ENCODE measurements around the gene PTPRA. TPM values are rescaled to one million over a fixed set of nuclear protein-coding genes. Genes with fewer than 3 reads are reported as not detected.

The PTPRA gene
- total RNA-seq, 4 donors from 2014 or later: 73.4 to 110 (median 93.1) TPM

- Histone ChIP-seq H3K4me1 (peaks cover 4 to 13% of the 10 kb centered on the region in 2 donors), H3K9me3 (no peaks in the 10 kb centered on the region), H3K27me3 (no peaks in the 10 kb centered on the region), H3K4me3 (replicated peaks in 1 of 3) (no peak overlapping the region), H3K36me3 (no peaks in the 10 kb centered on the region), H3K27ac (no peak overlapping the region)
- intact Hi-C loops (cut with DNase I): no loop called here
- TF ChIP-seq CTCF (IDR thresholded peaks at IDR 0.05) (no peak), POLR2A (IDR thresholded peaks at IDR 0.05) (no peak)
- no peak for DNase-seq
- WGBS, 2 donors: 91% methylated on average over 1 of the region's 1 CpG
These were observed 47.2 kb downstream of the PTPRA start for GRCh38 chr20:2920473-2920872.

GRCh38 chr20:2921506-2921905, 48.2 kb downstream of the PTPRA start:
- 90 to 92% methylated on average over 4 of the region's 4 CpGs for WGBS, 2 donors
- intact Hi-C loops (cut with DNase I): no loop called here

GRCh38 chr20:2922957-2923356, 49.7 kb downstream of the PTPRA start:
- peak; percentile 39 to 54 for DNase-seq
- TF ChIP-seq POLR2A (IDR thresholded peaks at IDR 0.05) (no peak), CTCF (IDR thresholded peaks at IDR 0.05) (no peak)

More at GRCh38 chr20:2921506-2921905, 48.2 kb downstream of the PTPRA start:
- Histone ChIP-seq H3K27me3 (no peaks in the 10 kb centered on the region), H3K4me1 (peaks cover 4 to 13% of the 10 kb centered on the region in 2 donors), H3K9me3 (no peaks in the 10 kb centered on the region), H3K4me3 (replicated peaks in 1 of 3) (no peak overlapping the region), H3K36me3 (no peaks in the 10 kb centered on the region), H3K27ac (no peak overlapping the region)
- TF ChIP-seq POLR2A (IDR thresholded peaks at IDR 0.05) (no peak), CTCF (IDR thresholded peaks at IDR 0.05) (no peak)
- no peak for DNase-seq

GRCh38 chr20:2930538-2930937, 57.3 kb downstream of the PTPRA start:
- TF ChIP-seq CTCF (IDR thresholded peaks at IDR 0.05): no peak
- no peak for TF ChIP-seq POLR2A (IDR thresholded peaks at IDR 0.05)
- Histone ChIP-seq H3K27me3 (no peaks in the 10 kb centered on the region), H3K9me3 (no peaks in the 10 kb centered on the region), H3K36me3 (no peaks in the 10 kb centered on the region), H3K27ac (no peak overlapping the region), H3K4me1 (no peaks in the 10 kb centered on the region), H3K4me3 (replicated peaks in 1 of 3) (no peak overlapping the region)
- no peak for DNase-seq
- 83 to 85% methylated on average over 1 of the region's 1 CpG for WGBS, 2 donors
- intact Hi-C loops (cut with DNase I): no loop called here

More at GRCh38 chr20:2922957-2923356, 49.7 kb downstream of the PTPRA start:
- H3K4me3 ChIP-seq (replicated peaks in 1 of 3): no peak overlapping the region
- peaks cover 4 to 13% of the 10 kb centered on the region in 2 donors for H3K4me1 ChIP-seq
- no peaks in the 10 kb centered on the region for H3K27me3 ChIP-seq
- H3K9me3 ChIP-seq: no peaks in the 10 kb centered on the region
- peak overlapping the region; percentile 48 to 69 (median 68) for H3K27ac ChIP-seq
- no peaks in the 10 kb centered on the region for H3K36me3 ChIP-seq
- intact Hi-C loops (cut with DNase I): no loop called here

- H3K4me1 ChIP-seq: no peaks in the 10 kb centered on the region
- DNase-seq: no peak
- H3K36me3 ChIP-seq: no peaks in the 10 kb centered on the region
- H3K9me3 ChIP-seq: no peaks in the 10 kb centered on the region
- no peak overlapping the region for H3K27ac ChIP-seq
- intact Hi-C loops (cut with DNase I): no loop called here
- TF ChIP-seq POLR2A (IDR thresholded peaks at IDR 0.05) (no peak), CTCF (IDR thresholded peaks at IDR 0.05) (no peak)
- H3K4me3 ChIP-seq (replicated peaks in 1 of 3): no peak overlapping the region
- H3K27me3 ChIP-seq: no peaks in the 10 kb centered on the region
These were observed 59.2 kb downstream of the PTPRA start for GRCh38 chr20:2932498-2932897.

All from thyroid gland (tissue), 4 donors.